Measurements from ENCODE around the gene BEND7.
A peak's percentile ranks its signal among the peaks of the same experiment; 100 is the strongest.
"Not testable (repeated sequence)": the region's sequence is repeated elsewhere in the genome, so short reads cannot be mapped to it uniquely, and the experiment has no call there.

BEND7 gene

DNA sequence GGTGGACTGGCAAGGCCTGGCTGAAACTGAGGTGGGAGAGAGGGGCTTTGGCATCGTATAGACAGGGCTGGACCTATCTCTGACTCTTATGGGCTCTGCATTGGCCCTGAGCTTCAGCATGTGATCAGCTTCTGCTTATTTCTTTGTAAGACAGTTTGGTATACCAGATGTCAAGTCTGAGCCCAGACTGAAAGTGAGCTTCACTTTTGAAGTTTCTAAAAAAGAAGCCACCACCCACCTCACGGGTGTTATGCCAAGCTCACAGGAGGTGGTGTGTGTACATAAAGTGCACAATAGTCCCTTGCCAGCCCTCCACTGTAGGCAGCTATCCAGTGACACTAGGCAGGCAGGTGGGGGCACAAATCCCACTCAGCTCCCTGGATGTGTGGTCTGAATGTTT lies 112.1 kb downstream of the BEND7 start:
- TF ChIP-seq, protein P1, sequence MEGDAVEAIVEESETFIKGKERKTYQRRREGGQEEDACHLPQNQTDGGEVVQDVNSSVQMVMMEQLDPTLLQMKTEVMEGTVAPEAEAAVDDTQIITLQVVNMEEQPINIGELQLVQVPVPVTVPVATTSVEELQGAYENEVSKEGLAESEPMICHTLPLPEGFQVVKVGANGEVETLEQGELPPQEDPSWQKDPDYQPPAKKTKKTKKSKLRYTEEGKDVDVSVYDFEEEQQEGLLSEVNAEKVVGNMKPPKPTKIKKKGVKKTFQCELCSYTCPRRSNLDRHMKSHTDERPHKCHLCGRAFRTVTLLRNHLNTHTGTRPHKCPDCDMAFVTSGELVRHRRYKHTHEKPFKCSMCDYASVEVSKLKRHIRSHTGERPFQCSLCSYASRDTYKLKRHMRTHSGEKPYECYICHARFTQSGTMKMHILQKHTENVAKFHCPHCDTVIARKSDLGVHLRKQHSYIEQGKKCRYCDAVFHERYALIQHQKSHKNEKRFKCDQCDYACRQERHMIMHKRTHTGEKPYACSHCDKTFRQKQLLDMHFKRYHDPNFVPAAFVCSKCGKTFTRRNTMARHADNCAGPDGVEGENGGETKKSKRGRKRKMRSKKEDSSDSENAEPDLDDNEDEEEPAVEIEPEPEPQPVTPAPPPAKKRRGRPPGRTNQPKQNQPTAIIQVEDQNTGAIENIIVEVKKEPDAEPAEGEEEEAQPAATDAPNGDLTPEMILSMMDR (IDR thresholded peaks at IDR 0.05; ENCODE audit: insufficient read depth, low read depth, low read length, missing control alignments): no peak
- no peak overlapping the region for H3K4me3 ChIP-seq (ENCODE audit: low read depth, low read length)
- peak; percentile 38 for DNase-seq (ENCODE audit: low read depth)

DNA sequence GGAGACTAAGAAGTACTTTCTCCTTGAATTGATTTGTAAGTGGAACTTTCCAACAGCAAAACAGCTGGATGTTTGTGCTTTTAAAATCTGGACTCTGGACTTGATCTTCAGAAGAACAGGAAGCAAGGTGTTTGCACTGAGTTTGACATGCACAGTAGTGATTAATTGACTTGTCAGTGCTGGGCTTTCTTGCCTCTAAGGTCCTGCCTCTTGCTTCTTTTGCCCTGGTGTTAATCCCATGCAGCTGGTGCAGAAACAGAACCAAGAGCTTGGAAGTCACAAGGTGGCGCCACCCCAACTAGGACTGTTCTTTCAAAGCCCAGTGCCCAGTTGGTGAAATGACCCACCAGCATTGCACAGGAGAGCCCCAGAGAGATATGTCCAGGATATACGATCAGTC lies 114.0 kb downstream of the BEND7 start:
- DNase-seq (ENCODE audit: low read depth): peak; percentile 10
- no peak overlapping the region for H3K4me3 ChIP-seq (ENCODE audit: low read depth, low read length)
- TF ChIP-seq, protein P1 (IDR thresholded peaks at IDR 0.05; ENCODE audit: insufficient read depth, low read depth, low read length, missing control alignments): peak; percentile 22

DNA sequence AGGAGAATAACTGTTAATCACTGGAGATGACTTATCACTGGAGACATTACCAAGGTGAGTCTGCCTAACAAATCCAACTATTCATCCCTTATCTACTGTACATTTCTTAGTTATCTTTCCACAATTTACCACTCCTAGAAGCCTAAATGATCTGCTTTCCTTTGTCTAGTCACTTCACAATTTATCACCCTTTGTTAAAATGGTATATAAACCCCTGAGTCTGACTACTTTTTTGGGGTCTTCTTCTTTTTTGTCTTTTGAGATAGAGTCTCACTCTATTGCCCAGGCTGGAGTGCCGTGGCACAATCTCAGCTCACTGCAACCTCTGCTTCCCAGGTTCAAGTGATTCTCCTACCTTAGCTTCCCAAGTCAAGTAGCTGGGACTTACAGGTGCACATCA lies 114.7 kb downstream of the BEND7 start:
- no peak for DNase-seq (ENCODE audit: low read depth)
- TF ChIP-seq, protein P1 (IDR thresholded peaks at IDR 0.05; ENCODE audit: insufficient read depth, low read depth, low read length, missing control alignments): no peak
- no peak overlapping the region for H3K4me3 ChIP-seq (ENCODE audit: low read depth, low read length)

DNA sequence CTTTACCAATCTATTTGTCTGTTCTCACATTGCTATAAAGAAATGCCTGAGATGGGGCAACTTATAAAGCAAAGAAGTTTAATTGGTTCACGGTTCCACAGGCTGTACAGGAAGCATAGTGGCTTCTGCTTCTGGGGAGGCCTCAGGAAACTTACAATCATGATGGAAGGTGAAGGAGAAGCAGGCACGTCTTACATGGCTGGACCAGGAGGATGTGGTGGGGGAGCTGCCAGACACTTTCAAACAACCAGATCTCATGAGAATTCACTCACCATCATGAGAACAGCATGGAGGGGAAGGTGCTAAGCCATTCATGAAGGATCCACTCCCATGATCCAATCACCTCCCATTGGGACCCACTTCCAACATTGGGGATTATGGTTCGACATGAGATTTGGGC lies 115.9 kb downstream of the BEND7 start:
- TF ChIP-seq, protein P1 (IDR thresholded peaks at IDR 0.05; ENCODE audit: insufficient read depth, low read depth, low read length, missing control alignments): no peak
- DNase-seq (ENCODE audit: low read depth): no peak
- H3K4me3 ChIP-seq (ENCODE audit: low read depth, low read length): no peak overlapping the region

DNA sequence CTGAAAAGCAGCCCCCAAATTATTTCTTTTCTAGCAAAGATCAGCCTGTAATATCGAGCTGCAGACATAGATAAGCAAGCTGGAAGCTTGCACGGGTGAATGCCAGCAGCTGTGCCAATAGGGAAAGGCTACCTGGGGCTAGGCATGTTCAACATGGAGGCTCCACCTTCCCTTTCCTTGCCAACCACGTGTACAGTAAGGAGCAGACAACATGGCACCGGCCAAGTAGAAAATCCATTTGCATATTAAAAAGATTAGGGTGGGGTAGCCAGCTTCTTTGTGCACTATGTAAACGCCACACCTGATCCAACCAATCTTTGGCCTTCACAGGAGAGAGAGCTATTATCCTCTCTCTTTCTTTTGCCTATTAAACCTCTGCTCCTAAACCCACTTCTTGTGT lies 124.0 kb downstream of the BEND7 start:
- DNase-seq (ENCODE audit: low read depth): no peak
- H3K4me3 ChIP-seq (ENCODE audit: low read depth, low read length): no peak overlapping the region
- TF ChIP-seq, protein P1 (IDR thresholded peaks at IDR 0.05; ENCODE audit: insufficient read depth, low read depth, low read length, missing control alignments): no peak

DNA sequence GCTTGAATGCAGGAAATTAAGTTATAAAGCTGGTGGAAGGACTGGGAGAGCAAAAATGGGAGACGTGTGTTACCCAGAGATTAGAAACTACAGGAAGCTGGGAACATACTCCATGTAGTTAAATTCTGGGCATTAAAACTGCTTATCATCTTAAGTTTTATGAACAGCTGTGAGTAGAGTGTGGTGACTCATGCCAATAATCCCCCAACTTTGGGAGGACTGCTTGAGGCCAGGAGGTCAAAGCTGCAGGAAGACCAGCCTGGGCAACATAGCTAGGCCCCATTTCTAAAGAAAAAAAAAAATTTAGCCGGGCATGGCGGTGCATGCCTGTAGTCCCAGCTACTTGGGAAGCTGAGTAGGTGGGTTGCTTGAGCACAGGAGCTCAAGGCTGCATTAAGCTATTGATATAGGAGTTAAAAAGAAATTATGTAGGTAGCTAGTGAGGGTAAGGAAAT lies 124.5 kb downstream of the BEND7 start:
- DNase-seq (ENCODE audit: low read depth): no peak
- TF ChIP-seq, protein P1 (IDR thresholded peaks at IDR 0.05; ENCODE audit: insufficient read depth, low read depth, low read length, missing control alignments): no peak
- H3K4me3 ChIP-seq (ENCODE audit: low read depth, low read length): no peak overlapping the region

DNA sequence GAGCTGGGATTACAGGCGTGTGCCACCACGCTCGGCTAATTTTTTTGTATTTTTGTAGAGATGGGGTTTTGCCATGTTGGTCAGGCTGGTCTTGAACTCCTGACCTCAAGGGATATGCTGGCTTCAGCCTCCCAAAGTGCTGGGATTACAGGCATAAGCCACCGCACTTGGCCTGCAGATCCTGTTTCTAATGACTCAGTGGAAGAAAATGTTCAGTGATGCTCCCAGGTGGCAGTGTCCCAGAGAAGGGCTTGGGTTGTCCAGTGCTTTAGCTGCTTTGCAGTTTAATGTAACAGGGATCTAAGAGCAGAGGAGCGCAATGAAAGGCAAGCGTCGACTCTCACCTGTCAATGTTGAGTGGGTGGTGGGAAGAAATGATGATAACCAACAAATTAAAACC lies 125.4 kb downstream of the BEND7 start:
- not testable (repeated sequence) for H3K4me3 ChIP-seq (ENCODE audit: low read depth, low read length); DNase-seq (ENCODE audit: low read depth)

Data from GM12865 (cell line).